WERI-Rb-1 (cell line): ENCODE measurements around the gene ACAP1.

Source experiments
- DNase-seq: peaks from one replicate; pipeline ENCODE4 v3.0.0-alpha.2; 2020
- H3K27ac ChIP-seq: fragments of 250-450 bp; sonication (Bioruptor Pico); 2 replicates; pipeline ENCODE4 v1.5.1; 2020; ENCODE audit warnings: mild to moderate bottlenecking, moderate library complexity
- H3K27me3 ChIP-seq: fragments of 250-450 bp; sonication (Bioruptor Pico); 2 replicates; pipeline ENCODE4 v1.5.1; 2021; ENCODE audit warnings: mild to moderate bottlenecking, low read depth, moderate library complexity; ENCODE audit not compliant: insufficient read depth, severe bottlenecking
- H3K36me3 ChIP-seq: fragments of 250-450 bp; sonication (Bioruptor Pico); 2 replicates; pipeline ENCODE4 v1.5.1; 2020; ENCODE audit warnings: mild to moderate bottlenecking, moderate library complexity
- H3K4me3 ChIP-seq: 2 replicates; pipeline ENCODE4 v1.5.1; 2011; ENCODE audit warnings: low read depth, mild to moderate bottlenecking, control low read depth, low read length
- H3K9me3 ChIP-seq: fragments of 250-450 bp; sonication (Bioruptor Pico); 2 replicates; pipeline ENCODE4 v1.5.1; 2021; ENCODE audit warnings: mild to moderate bottlenecking, moderate library complexity; ENCODE audit not compliant: severe bottlenecking
- CTCF ChIP-seq: IDR thresholded peaks from 2 replicates; pipeline ENCODE4 v1.5.1; 2011; ENCODE audit warnings: low read depth, mild to moderate bottlenecking, control low read depth, inconsistent platforms, low read length

ACAP1 gene

GRCh38 chr17:7348478-7349242 lies 12.3 kb downstream of the ACAP1 start:
- Histone ChIP-seq H3K27ac (no peak overlapping the region), H3K27me3 (no peaks in the 10 kb centered on the region), H3K36me3 (no peaks in the 10 kb centered on the region), H3K9me3 (no peaks in the 10 kb centered on the region), H3K4me3 (no peak overlapping the region)
- no peak for TF ChIP-seq CTCF
- no peak for DNase-seq

GRCh38 chr17:7351665-7352502 lies 15.6 kb downstream of the ACAP1 start, which contains the start of gene KCTD11:
KCTD11 (plus strand) TSS chr17:7352162.
- no peaks in the 10 kb centered on the region for H3K36me3 ChIP-seq
- no peaks in the 10 kb centered on the region for H3K27me3 ChIP-seq
- H3K27ac ChIP-seq, result peak within 1 kb of the TSS; percentile 73
- no peaks in the 10 kb centered on the region for H3K9me3 ChIP-seq
- TF ChIP-seq CTCF, result peak; percentile 78
- peak; percentile 86 for DNase-seq
- H3K4me3 ChIP-seq, result peak within 1 kb of the TSS; percentile 48

GRCh38 chr17:7352503-7352889 lies 16.2 kb downstream of the ACAP1 start:
- Histone ChIP-seq H3K9me3 (no peaks in the 10 kb centered on the region), H3K4me3 (peak overlapping the region; percentile 48), H3K27me3 (no peaks in the 10 kb centered on the region), H3K27ac (no peak overlapping the region), H3K36me3 (no peaks in the 10 kb centered on the region)
- no peak for DNase-seq
- TF ChIP-seq CTCF, result no peak

- Histone ChIP-seq H3K27ac (no peak overlapping the region), H3K9me3 (no peaks in the 10 kb centered on the region), H3K36me3 (no peaks in the 10 kb centered on the region), H3K4me3 (no peak overlapping the region), H3K27me3 (no peaks in the 10 kb centered on the region)
- TF ChIP-seq CTCF, result no peak
- DNase-seq, result no peak
These were observed 16.7 kb downstream of the ACAP1 start for GRCh38 chr17:7352910-7353635.

GRCh38 chr17:7354262-7354843 lies 18.0 kb downstream of the ACAP1 start:
- no peak overlapping the region for H3K27ac ChIP-seq

More at GRCh38 chr17:7354262-7354843, 18.0 kb downstream of the ACAP1 start:
- TF ChIP-seq CTCF, result no peak
- H3K9me3 ChIP-seq, result no peaks in the 10 kb centered on the region
- no peaks in the 10 kb centered on the region for H3K36me3 ChIP-seq
- no peak overlapping the region for H3K4me3 ChIP-seq
- H3K27me3 ChIP-seq, result no peaks in the 10 kb centered on the region
- no peak for DNase-seq
